Hepatocyte (in vitro differentiated cells): ENCODE measurements around the gene SCARF2. TPM values are rescaled to one million over a fixed set of nuclear protein-coding genes. Genes with fewer than 3 reads are reported as not detected.

ENCODE experiments used
- DNase-seq: peaks from one replicate; pipeline ENCODE4 v3.0.0-alpha.2; 2016; ENCODE audit warnings: low spot score
- H2AFZ ChIP-seq: fragments of 200-600 bp; sonication (generic); 2 replicates; pipeline ENCODE4 v1.6.0; 2016; ENCODE audit warnings: antibody characterized with exemption, mild to moderate bottlenecking
- H3K27ac ChIP-seq: fragments of 200-600 bp; sonication (generic); 2 replicates; pipeline ENCODE4 v1.5.1; 2016; ENCODE audit warnings: mild to moderate bottlenecking
- H3K27me3 ChIP-seq: fragments of 200-600 bp; sonication (generic); 2 replicates; pipeline ENCODE4 v1.6.1; 2016
- H3K36me3 ChIP-seq: fragments of 200-600 bp; sonication (generic); replicated peaks from 2 replicates; pipeline ENCODE4 v1.5.1; 2016; ENCODE audit warnings: low read depth; ENCODE audit not compliant: insufficient read depth
- H3K4me1 ChIP-seq: fragments of 200-600 bp; sonication (generic); 2 replicates; pipeline ENCODE4 v1.5.1; 2016; ENCODE audit warnings: mild to moderate bottlenecking, moderate library complexity; ENCODE audit not compliant: insufficient read depth
- H3K4me2 ChIP-seq: fragments of 200-600 bp; sonication (generic); 2 replicates; pipeline ENCODE4 v1.6.0; 2016
- H3K4me3 ChIP-seq: fragments of 200-600 bp; sonication (generic); 2 replicates; pipeline ENCODE4 v1.5.1; 2016; ENCODE audit warnings: mild to moderate bottlenecking
- H3K79me2 ChIP-seq: fragments of 200-600 bp; sonication (generic); 2 replicates; pipeline ENCODE4 v1.6.0; 2017; ENCODE audit warnings: mild to moderate bottlenecking
- H3K9me2 ChIP-seq: fragments of 200-600 bp; sonication (generic); replicated peaks from 2 replicates; pipeline ENCODE4 v1.6.0; 2017; ENCODE audit warnings: mild to moderate bottlenecking; ENCODE audit not compliant: insufficient read depth
- H3K9me3 ChIP-seq: fragments of 200-600 bp; sonication (generic); 2 replicates; pipeline ENCODE4 v1.5.1; 2016; ENCODE audit warnings: low read depth, mild to moderate bottlenecking
- H4K20me1 ChIP-seq: fragments of 200-600 bp; sonication (generic); 2 replicates; pipeline ENCODE4 v1.6.0; 2016; ENCODE audit warnings: mild to moderate bottlenecking; ENCODE audit not compliant: insufficient read depth, poor library complexity, severe bottlenecking
- EZH2 ChIP-seq: fragments of 200-600 bp; sonication (generic); IDR thresholded peaks from 2 replicates; pipeline ENCODE4 v1.6.1; 2016; ENCODE audit warnings: antibody characterized with exemption, mild to moderate bottlenecking, borderline replicate concordance
- EZH2phosphoT487 ChIP-seq: fragments of 200-600 bp; sonication (generic); IDR thresholded peaks from one replicate; pipeline ENCODE4 v1.6.1; 2018; ENCODE audit warnings: antibody characterized with exemption, mild to moderate bottlenecking, low read depth, moderate library complexity; ENCODE audit not compliant: unreplicated experiment, severe bottlenecking
- WGBS: methylation state at CpG from one replicate; pipeline ENCODE4 v1.1.6; 2016; ENCODE audit warnings: low lambda C conversion rate; ENCODE audit errors: missing lambda C conversion rate; 5-methylcytosine and 5-hydroxymethylcytosine counted together
- polyA plus RNA-seq: library from polyadenylated mRNA; unstranded; fragments of >200 nt; fragmentation: Nextera tagmentation; extraction: Ambion mirVana; gene quantifications from 2 replicates; pipeline ENCODE4 v1.2.1, GENCODE V29; 2016
- total RNA-seq: library from RNA; depleted of rRNA; stranded (reverse); fragments of >200 nt; gene quantifications from 2 replicates; pipeline ENCODE4 v1.2.3, GENCODE V29; 2014
- TF ChIP-seq, protein P1 (sequence below): fragments of 200-600 bp; sonication (generic); IDR thresholded peaks from 2 replicates; pipeline ENCODE4 v1.5.1; 2016; ENCODE audit warnings: antibody characterized with exemption, mild to moderate bottlenecking; ENCODE audit not compliant: poor library complexity

The SCARF2 gene
- total and polyA plus RNA-seq, 2 experiments from 2014 or later: 19.3 to 35.2 TPM

DNA sequence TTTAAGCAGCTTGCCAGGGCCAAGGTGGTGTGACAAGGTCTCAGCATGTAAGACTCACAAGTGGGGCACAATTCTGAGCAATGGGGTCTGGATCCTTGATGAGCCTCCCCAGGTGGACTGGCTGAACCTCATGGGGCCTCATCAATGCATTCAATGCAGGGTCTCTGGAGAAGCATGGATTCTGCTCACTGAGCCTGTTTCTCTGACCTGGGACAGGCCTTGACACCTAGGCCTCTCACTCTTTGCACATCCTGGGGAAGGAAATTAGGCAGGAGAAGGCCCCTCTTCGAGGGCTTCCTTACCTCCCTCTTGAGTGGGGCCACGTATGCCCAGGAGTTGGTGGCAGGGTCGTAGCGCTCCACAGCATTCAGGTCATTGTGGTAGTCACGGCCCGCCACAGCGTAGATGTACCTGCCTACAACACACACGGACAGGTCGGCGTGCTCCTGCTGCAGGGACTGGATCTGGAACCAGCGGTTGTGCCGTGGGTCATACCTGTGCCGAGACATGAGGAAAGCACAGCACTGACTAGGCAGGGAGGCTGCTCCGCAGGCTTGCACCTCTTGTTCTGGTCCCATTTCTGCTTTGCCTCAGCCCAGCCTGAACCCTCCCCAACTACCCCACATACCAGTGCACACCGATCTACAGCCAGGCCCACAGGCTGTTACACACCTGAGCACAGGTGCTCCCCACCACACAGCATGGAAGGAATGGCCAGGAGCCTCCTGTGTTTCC, 20.0 kb upstream of the SCARF2 start:
- H3K9me3 ChIP-seq: no peaks in the 10 kb centered on the region
- no peak overlapping the region for H3K4me3 ChIP-seq
- DNase-seq: no peak
- 96% methylated on average over 15 of the region's 15 CpGs for WGBS
- no peak overlapping the region for H3K27ac ChIP-seq
- H3K27me3 ChIP-seq: no peaks in the 10 kb centered on the region
- no peaks in the 10 kb centered on the region for H4K20me1 ChIP-seq
- no peaks in the 10 kb centered on the region for H3K4me1 ChIP-seq
- H3K4me2 ChIP-seq: no peak overlapping the region
- H3K79me2 ChIP-seq: no peaks in the 10 kb centered on the region
- no peak overlapping the region for H2AFZ ChIP-seq
- no peaks in the 10 kb centered on the region for H3K36me3 ChIP-seq
- no peaks in the 10 kb centered on the region for H3K9me2 ChIP-seq
- TF ChIP-seq EZH2phosphoT487: no peak
- TF ChIP-seq, protein P1, sequence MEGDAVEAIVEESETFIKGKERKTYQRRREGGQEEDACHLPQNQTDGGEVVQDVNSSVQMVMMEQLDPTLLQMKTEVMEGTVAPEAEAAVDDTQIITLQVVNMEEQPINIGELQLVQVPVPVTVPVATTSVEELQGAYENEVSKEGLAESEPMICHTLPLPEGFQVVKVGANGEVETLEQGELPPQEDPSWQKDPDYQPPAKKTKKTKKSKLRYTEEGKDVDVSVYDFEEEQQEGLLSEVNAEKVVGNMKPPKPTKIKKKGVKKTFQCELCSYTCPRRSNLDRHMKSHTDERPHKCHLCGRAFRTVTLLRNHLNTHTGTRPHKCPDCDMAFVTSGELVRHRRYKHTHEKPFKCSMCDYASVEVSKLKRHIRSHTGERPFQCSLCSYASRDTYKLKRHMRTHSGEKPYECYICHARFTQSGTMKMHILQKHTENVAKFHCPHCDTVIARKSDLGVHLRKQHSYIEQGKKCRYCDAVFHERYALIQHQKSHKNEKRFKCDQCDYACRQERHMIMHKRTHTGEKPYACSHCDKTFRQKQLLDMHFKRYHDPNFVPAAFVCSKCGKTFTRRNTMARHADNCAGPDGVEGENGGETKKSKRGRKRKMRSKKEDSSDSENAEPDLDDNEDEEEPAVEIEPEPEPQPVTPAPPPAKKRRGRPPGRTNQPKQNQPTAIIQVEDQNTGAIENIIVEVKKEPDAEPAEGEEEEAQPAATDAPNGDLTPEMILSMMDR: no peak
- no peak for TF ChIP-seq EZH2

DNA sequence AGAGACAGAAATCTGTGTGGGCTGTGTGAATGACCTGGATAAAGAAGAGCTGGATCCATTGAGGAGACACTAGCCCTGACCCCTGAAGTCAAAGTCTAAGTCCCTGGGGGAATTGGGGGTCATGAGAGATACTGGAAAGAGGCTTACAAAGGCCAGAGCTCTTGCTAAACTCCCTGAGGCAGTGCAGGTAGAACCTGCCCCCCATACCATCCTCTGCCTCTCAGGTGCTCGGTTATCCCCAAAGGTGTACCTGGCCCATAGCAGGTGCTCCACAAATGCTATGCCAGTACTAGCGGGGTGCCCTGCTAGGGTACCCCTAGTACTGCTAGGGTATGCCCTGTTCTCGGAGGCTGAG, 19.1 kb upstream of the SCARF2 start:
- WGBS: 91% methylated on average over 3 of the region's 3 CpGs
- H3K9me3 ChIP-seq: no peaks in the 10 kb centered on the region
- H3K4me3 ChIP-seq: no peak overlapping the region
- H2AFZ ChIP-seq: no peak overlapping the region
- H3K27ac ChIP-seq: peak overlapping the region; percentile 42
- TF ChIP-seq EZH2: no peak
- TF ChIP-seq, protein P1: no peak
- no peak for TF ChIP-seq EZH2phosphoT487
- no peaks in the 10 kb centered on the region for H3K9me2 ChIP-seq
- H3K27me3 ChIP-seq: no peaks in the 10 kb centered on the region
- no peaks in the 10 kb centered on the region for H3K4me1 ChIP-seq
- H4K20me1 ChIP-seq: no peaks in the 10 kb centered on the region
- no peaks in the 10 kb centered on the region for H3K36me3 ChIP-seq
- no peaks in the 10 kb centered on the region for H3K79me2 ChIP-seq
- H3K4me2 ChIP-seq: no peak overlapping the region
- DNase-seq: no peak

DNA sequence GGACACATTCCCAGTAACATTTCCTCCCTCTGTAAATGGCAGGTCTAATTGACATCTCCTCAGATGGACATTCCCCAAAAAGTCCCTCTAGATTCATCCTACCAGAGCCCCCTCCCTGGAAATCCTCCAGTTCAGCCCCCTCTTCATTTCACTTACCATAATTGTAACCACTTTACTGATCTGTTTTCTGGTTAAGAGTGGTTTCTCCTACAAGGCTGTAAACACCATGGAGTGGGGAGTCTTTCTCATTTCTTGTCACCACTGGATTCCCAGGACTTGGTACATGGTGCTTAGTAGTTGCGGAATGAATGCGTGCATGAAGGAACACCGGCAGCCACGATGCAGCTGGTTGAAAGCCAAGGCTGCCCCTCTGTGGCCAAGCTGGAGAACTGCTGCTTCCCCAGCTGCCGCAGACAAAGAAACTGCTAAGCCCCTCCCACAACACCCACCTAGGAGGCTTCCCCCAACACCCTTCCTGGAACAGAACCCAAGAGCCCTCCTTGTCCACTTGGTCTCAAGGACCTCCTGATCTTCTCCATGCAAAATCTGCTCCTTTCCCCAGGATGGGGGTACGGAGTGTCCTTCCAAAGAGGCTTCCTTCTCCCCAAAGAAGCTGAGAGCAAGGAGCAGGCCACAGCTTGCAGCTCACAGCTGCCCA, 18.6 kb upstream of the SCARF2 start:
- TF ChIP-seq, protein P1: peak; percentile 95
- no peak for TF ChIP-seq EZH2
- H3K36me3 ChIP-seq: no peaks in the 10 kb centered on the region
- DNase-seq: peak; percentile 92
- no peak overlapping the region for H3K4me3 ChIP-seq
- H3K4me2 ChIP-seq: no peak overlapping the region
- peak overlapping the region; percentile 42 for H3K27ac ChIP-seq
- H4K20me1 ChIP-seq: no peaks in the 10 kb centered on the region
- 11% methylated on average over 6 of the region's 6 CpGs for WGBS
- no peak overlapping the region for H2AFZ ChIP-seq
- H3K9me2 ChIP-seq: no peaks in the 10 kb centered on the region
- H3K27me3 ChIP-seq: no peaks in the 10 kb centered on the region
- H3K79me2 ChIP-seq: no peaks in the 10 kb centered on the region
- no peaks in the 10 kb centered on the region for H3K4me1 ChIP-seq
- no peaks in the 10 kb centered on the region for H3K9me3 ChIP-seq
